GM19238 (cell line): ENCODE data around the gene TAB2.
"Not testable (repeated sequence)": the region's sequence is repeated elsewhere in the genome, so short reads cannot be mapped to it uniquely, and the experiment has no call there.

Source experiments
- DNase-seq: peaks from one replicate; pipeline ENCODE4 v3.0.0; 2011; ENCODE audit warnings: low spot score; ENCODE audit not compliant: insufficient read length

Gene TAB2

GRCh38 chr6:149332602-149333265 lies 15.2 kb downstream of the TAB2 start:
- no peak for DNase-seq

- DNase-seq: no peak
Measured at GRCh38 chr6:149333266-149333620, 15.7 kb downstream of the TAB2 start.

- no peak for DNase-seq
Measured at GRCh38 chr6:149334201-149334600, 16.7 kb downstream of the TAB2 start.

- DNase-seq: no peak
Measured at GRCh38 chr6:149334682-149335160, 17.2 kb downstream of the TAB2 start.

GRCh38 chr6:149335924-149336608 lies 18.6 kb downstream of the TAB2 start:
- DNase-seq: no peak

GRCh38 chr6:149336609-149336928 lies 19.1 kb downstream of the TAB2 start:
- DNase-seq: no peak

- DNase-seq: no peak
Measured at GRCh38 chr6:149337320-149337719, 19.8 kb downstream of the TAB2 start.

GRCh38 chr6:149340200-149340599 lies 22.7 kb downstream of the TAB2 start:
- no peak for DNase-seq

- DNase-seq: no peak
Measured at GRCh38 chr6:149342525-149342924, 25.0 kb downstream of the TAB2 start.

GRCh38 chr6:149343501-149343900 lies 26.0 kb downstream of the TAB2 start:
- no peak for DNase-seq

- DNase-seq: no peak
Measured at GRCh38 chr6:149346078-149346477, 28.6 kb downstream of the TAB2 start.

- no peak for DNase-seq
Measured at GRCh38 chr6:149347067-149347466, 29.6 kb downstream of the TAB2 start.

GRCh38 chr6:149349279-149349678 lies 31.8 kb downstream of the TAB2 start:
- not testable (repeated sequence) for DNase-seq

GRCh38 chr6:149354009-149354408 lies 36.5 kb downstream of the TAB2 start:
- DNase-seq: no peak

- no peak for DNase-seq
Measured at GRCh38 chr6:149356081-149356750, 38.7 kb downstream of the TAB2 start.

GRCh38 chr6:149357726-149358538 lies 40.4 kb downstream of the TAB2 start:
- DNase-seq: no peak

- no peak for DNase-seq
Measured at GRCh38 chr6:149359440-149359839, 41.9 kb downstream of the TAB2 start.

GRCh38 chr6:149360536-149360935 lies 43.0 kb downstream of the TAB2 start:
- DNase-seq: no peak

- no peak for DNase-seq
Measured at GRCh38 chr6:149362289-149362688, 44.8 kb downstream of the TAB2 start.

- no peak for DNase-seq
Measured at GRCh38 chr6:149363154-149363553, 45.6 kb downstream of the TAB2 start.

- no peak for DNase-seq
Measured at GRCh38 chr6:149364557-149364956, 47.0 kb downstream of the TAB2 start.

- no peak for DNase-seq
Measured at GRCh38 chr6:149365197-149365596, 47.7 kb downstream of the TAB2 start.
